ENCODE results near the gene UFM1. TPM values are rescaled to one million over a fixed set of nuclear protein-coding genes. Genes with fewer than 3 reads are reported as not detected.
"Not testable (repeated sequence)": the region's sequence is repeated elsewhere in the genome, so short reads cannot be mapped to it uniquely, and the experiment has no call there.

Gene UFM1
- total RNA-seq, 1 experiment from 2014 or later: 87.9 TPM

DNA sequence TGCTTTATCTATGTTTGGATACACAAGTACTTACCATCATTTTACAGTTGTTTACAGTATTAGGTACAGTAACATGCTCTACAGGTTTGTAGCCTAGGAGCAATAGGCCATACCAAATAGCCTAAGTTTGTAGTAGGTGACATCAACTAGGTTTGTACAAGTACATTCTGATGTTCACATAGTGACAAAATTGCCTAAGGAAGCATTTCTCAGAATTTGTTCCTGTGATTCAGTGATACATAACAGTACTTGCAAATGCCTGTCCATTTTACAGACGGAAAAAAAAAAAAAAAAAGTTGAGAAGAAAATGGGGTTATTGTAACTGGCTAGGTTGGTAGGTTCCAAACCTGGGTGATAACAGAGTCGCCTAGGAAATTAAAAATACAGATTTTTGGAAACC lies 13.6 kb downstream of the UFM1 start:
- POLR2A ChIA-PET (ENCODE audit: low non-redundant PET): no interaction called here

GRCh38 chr13:38363746-38364145 lies 14.1 kb downstream of the UFM1 start:
- H3K9me3 ChIP-seq (ENCODE audit: low read depth, low read length, poor library complexity, severe bottlenecking); H3K27me3 ChIP-seq (replicated peaks; ENCODE audit: insufficient read depth, low read depth, low read length, poor library complexity); POLR2A ChIA-PET (ENCODE audit: low non-redundant PET); H3K4me1 ChIP-seq (ENCODE audit: insufficient read depth, low read length, poor library complexity, severe bottlenecking); H3K4me3 ChIP-seq (ENCODE audit: low read depth, low read length, poor library complexity, severe bottlenecking); H3K27ac ChIP-seq (ENCODE audit: low read depth, low read length, poor library complexity, severe bottlenecking); intact Hi-C loops (cut with micrococcal nuclease; ENCODE audit: unreplicated experiment); BruUV-seq (replicated peaks); CTCF ChIA-PET; DNase-seq (ENCODE audit: low spot score): not testable (repeated sequence)
- H3K36me3 ChIP-seq (ENCODE audit: insufficient read depth, low read length, poor library complexity, severe bottlenecking): peaks cover 22% of the 10 kb centered on the region

More for the DNA sequence above, 13.6 kb downstream of the UFM1 start:
- no TSS peak for BruUV-seq (replicated peaks)
- TF ChIP-seq EZH2 (IDR thresholded peaks at IDR 0.05; ENCODE audit: borderline replicate concordance, low read depth, low read length, poor library complexity, severe bottlenecking): no peak
- TF ChIP-seq, protein P1, sequence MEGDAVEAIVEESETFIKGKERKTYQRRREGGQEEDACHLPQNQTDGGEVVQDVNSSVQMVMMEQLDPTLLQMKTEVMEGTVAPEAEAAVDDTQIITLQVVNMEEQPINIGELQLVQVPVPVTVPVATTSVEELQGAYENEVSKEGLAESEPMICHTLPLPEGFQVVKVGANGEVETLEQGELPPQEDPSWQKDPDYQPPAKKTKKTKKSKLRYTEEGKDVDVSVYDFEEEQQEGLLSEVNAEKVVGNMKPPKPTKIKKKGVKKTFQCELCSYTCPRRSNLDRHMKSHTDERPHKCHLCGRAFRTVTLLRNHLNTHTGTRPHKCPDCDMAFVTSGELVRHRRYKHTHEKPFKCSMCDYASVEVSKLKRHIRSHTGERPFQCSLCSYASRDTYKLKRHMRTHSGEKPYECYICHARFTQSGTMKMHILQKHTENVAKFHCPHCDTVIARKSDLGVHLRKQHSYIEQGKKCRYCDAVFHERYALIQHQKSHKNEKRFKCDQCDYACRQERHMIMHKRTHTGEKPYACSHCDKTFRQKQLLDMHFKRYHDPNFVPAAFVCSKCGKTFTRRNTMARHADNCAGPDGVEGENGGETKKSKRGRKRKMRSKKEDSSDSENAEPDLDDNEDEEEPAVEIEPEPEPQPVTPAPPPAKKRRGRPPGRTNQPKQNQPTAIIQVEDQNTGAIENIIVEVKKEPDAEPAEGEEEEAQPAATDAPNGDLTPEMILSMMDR (conservative IDR thresholded peaks at IDR 0.05; ENCODE audit: low read depth, low read length): no peak
- CTCF ChIA-PET: no interaction called here
- Histone ChIP-seq H3K4me1 (ENCODE audit: insufficient read depth, low read length, poor library complexity, severe bottlenecking) (no peaks in the 10 kb centered on the region), H3K9me3 (ENCODE audit: low read depth, low read length, poor library complexity, severe bottlenecking) (no peaks in the 10 kb centered on the region), H3K36me3 (ENCODE audit: insufficient read depth, low read length, poor library complexity, severe bottlenecking) (peaks cover 22% of the 10 kb centered on the region), H3K27me3 (replicated peaks; ENCODE audit: insufficient read depth, low read depth, low read length, poor library complexity) (no peaks in the 10 kb centered on the region), H3K27ac (ENCODE audit: low read depth, low read length, poor library complexity, severe bottlenecking) (no peak overlapping the region), H3K4me3 (ENCODE audit: low read depth, low read length, poor library complexity, severe bottlenecking) (no peak overlapping the region)
- intact Hi-C loops (cut with micrococcal nuclease; ENCODE audit: unreplicated experiment): no loop called here
- no peak for DNase-seq (ENCODE audit: low spot score)

- no peaks in the 10 kb centered on the region for H3K4me1 ChIP-seq (ENCODE audit: insufficient read depth, low read length, poor library complexity, severe bottlenecking)
- H3K36me3 ChIP-seq (ENCODE audit: insufficient read depth, low read length, poor library complexity, severe bottlenecking): peaks cover 13% of the 10 kb centered on the region
- no TSS peak for BruUV-seq (replicated peaks)
- H3K9me3 ChIP-seq (ENCODE audit: low read depth, low read length, poor library complexity, severe bottlenecking): no peaks in the 10 kb centered on the region
- ChIA-PET POLR2A (ENCODE audit: low non-redundant PET) (interaction anchor here (0.6 kb wide), 1 partner anchor 152 kb away, joined by 3 read pairs; no protein-coding TSS in a partner anchor), CTCF (no interaction called here)
- H3K27me3 ChIP-seq (replicated peaks; ENCODE audit: insufficient read depth, low read depth, low read length, poor library complexity): no peaks in the 10 kb centered on the region
- intact Hi-C loops (cut with micrococcal nuclease; ENCODE audit: unreplicated experiment): no loop called here
- no peak for DNase-seq (ENCODE audit: low spot score)
- no peak overlapping the region for H3K4me3 ChIP-seq (ENCODE audit: low read depth, low read length, poor library complexity, severe bottlenecking)
- TF ChIP-seq EZH2 (IDR thresholded peaks at IDR 0.05; ENCODE audit: borderline replicate concordance, low read depth, low read length, poor library complexity, severe bottlenecking): no peak
- TF ChIP-seq, protein P1 (conservative IDR thresholded peaks at IDR 0.05; ENCODE audit: low read depth, low read length): no peak
- no peak overlapping the region for H3K27ac ChIP-seq (ENCODE audit: low read depth, low read length, poor library complexity, severe bottlenecking)
Measured at GRCh38 chr13:38365661-38366060, 16.0 kb downstream of the UFM1 start.

DNA sequence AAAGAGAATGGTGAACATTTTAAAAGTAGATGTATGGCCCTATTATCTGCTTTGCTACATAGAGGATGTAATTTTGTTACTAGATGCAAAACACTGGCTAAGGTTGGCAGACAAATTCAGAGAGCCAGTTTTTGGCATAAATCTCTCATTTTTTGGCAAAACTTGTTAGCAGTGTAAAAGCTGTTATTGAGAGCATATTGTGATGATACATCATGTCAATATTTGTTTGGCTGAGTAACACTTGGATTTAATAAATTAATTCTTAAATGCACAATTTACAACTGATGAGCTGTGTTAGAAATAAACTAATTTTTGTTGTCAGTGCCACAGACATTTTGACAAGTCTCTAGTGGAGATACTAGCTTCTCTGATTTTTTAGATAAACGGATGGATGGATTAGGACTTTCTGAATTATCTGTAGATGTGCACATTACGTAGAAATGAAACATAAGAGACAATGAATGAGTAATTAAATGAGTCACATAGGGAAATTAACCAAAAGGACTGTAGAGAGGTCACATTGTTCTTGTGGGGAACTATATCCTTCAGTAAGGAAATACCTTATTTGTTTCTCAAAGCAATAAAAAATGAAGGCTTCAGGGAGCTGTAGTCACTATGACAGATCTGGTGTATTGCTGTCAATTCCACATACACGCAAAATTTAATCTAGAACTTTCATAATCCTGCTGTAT lies 17.4 kb downstream of the UFM1 start:
- Histone ChIP-seq H3K36me3 (ENCODE audit: insufficient read depth, low read length, poor library complexity, severe bottlenecking) (peaks cover 6% of the 10 kb centered on the region), H3K27me3 (replicated peaks; ENCODE audit: insufficient read depth, low read depth, low read length, poor library complexity) (no peaks in the 10 kb centered on the region), H3K4me3 (ENCODE audit: low read depth, low read length, poor library complexity, severe bottlenecking) (no peak overlapping the region), H3K4me1 (ENCODE audit: insufficient read depth, low read length, poor library complexity, severe bottlenecking) (no peaks in the 10 kb centered on the region), H3K27ac (ENCODE audit: low read depth, low read length, poor library complexity, severe bottlenecking) (no peak overlapping the region), H3K9me3 (ENCODE audit: low read depth, low read length, poor library complexity, severe bottlenecking) (no peaks in the 10 kb centered on the region)
- DNase-seq (ENCODE audit: low spot score): no peak
- no TSS peak for BruUV-seq (replicated peaks)
- TF ChIP-seq, protein P1 (conservative IDR thresholded peaks at IDR 0.05; ENCODE audit: low read depth, low read length): no peak
- TF ChIP-seq EZH2 (IDR thresholded peaks at IDR 0.05; ENCODE audit: borderline replicate concordance, low read depth, low read length, poor library complexity, severe bottlenecking): no peak
- intact Hi-C loops (cut with micrococcal nuclease; ENCODE audit: unreplicated experiment): no loop called here
- ChIA-PET POLR2A (ENCODE audit: low non-redundant PET) (no interaction called here), CTCF (no interaction called here)
